Uterus (tissue), 2 donors: ENCODE data around the gene GGCX.

Experiments used
- CTCF ChIP-seq, 4 experiments: fragments of 200-600 bp in 2 of 4; fragments of 450-650 bp in 2 of 4; sonication (generic) in 2 of 4; IDR thresholded peaks; one replicate each; pipeline ENCODE4 v1.5.1; 2016 to 2019; ENCODE audit warnings: antibody characterized with exemption in 4 of 4, mild to moderate bottlenecking in 2 of 4, moderate library complexity in 1 of 4
- POLR2A ChIP-seq, 2 donors: fragments of 450-650 bp; IDR thresholded peaks; one replicate each; pipeline ENCODE4 v1.6.1; 2016; ENCODE audit warnings: antibody characterized with exemption in 2 of 2, mild to moderate bottlenecking in 1 of 2, moderate library complexity in 1 of 2

GRCh38 chr2:85503168-85503850, 58.0 kb downstream of the GGCX start:
- TF ChIP-seq POLR2A (IDR thresholded peaks at IDR 0.05) (no peak), CTCF (IDR thresholded peaks at IDR 0.05) (no peak)
